Measurements from ENCODE around the gene NUDT3.
"Not testable (repeated sequence)": the region's sequence is repeated elsewhere in the genome, so short reads cannot be mapped to it uniquely, and the experiment has no call there.

NUDT3 gene

DNA sequence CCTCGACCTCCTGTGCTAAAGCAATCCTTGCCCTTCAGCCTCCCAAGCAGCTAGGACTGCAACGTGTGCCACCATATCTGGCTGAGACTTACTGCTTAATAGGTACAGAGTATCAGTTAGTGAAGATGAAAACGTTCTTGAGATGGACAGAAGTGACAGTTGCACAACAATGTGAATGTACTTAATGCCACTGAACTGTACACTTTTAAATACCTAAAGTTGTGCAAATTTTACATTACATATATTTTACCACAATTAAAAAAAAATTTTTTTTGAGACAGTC lies 25.9 kb downstream of the NUDT3 start:
- H3K4me3 ChIP-seq (ENCODE audit: low read depth, low read length): no peak overlapping the region
- H3K36me3 ChIP-seq: peaks cover 6% of the 10 kb centered on the region
- no peaks in the 10 kb centered on the region for H3K4me1 ChIP-seq
- TF ChIP-seq, protein P1, sequence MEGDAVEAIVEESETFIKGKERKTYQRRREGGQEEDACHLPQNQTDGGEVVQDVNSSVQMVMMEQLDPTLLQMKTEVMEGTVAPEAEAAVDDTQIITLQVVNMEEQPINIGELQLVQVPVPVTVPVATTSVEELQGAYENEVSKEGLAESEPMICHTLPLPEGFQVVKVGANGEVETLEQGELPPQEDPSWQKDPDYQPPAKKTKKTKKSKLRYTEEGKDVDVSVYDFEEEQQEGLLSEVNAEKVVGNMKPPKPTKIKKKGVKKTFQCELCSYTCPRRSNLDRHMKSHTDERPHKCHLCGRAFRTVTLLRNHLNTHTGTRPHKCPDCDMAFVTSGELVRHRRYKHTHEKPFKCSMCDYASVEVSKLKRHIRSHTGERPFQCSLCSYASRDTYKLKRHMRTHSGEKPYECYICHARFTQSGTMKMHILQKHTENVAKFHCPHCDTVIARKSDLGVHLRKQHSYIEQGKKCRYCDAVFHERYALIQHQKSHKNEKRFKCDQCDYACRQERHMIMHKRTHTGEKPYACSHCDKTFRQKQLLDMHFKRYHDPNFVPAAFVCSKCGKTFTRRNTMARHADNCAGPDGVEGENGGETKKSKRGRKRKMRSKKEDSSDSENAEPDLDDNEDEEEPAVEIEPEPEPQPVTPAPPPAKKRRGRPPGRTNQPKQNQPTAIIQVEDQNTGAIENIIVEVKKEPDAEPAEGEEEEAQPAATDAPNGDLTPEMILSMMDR (IDR thresholded peaks at IDR 0.05; ENCODE audit: low read depth, low read length): no peak
- DNase-seq: no peak
- H3K9me3 ChIP-seq: no peaks in the 10 kb centered on the region
- H3K27me3 ChIP-seq: no peaks in the 10 kb centered on the region

GRCh38 chr6:34365781-34366638 lies 26.5 kb downstream of the NUDT3 start:
- not testable (repeated sequence) for H3K27me3 ChIP-seq; H3K9me3 ChIP-seq; H3K4me3 ChIP-seq (ENCODE audit: low read depth, low read length); H3K4me1 ChIP-seq; H3K36me3 ChIP-seq; DNase-seq

DNA sequence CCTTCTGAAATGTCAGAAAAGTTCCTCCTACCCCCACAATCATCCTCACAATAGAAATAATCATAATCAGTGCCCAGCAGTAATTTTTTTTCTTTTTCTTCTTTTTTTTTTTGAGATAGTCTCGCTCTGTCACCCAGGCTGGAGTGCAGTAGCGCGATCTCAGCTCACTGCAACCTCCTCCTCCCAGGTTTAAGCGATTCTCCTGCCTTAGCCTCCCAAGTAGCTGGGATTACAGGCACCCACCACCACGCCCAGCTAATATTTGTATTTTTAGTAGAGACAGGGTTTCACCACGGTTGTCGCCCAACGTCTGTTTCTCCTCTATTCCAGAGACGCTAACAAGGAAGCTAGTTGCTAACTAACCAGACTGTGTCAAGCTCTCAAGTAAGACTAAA lies 28.8 kb downstream of the NUDT3 start:
- H3K4me3 ChIP-seq (ENCODE audit: low read depth, low read length); H3K4me1 ChIP-seq; H3K27me3 ChIP-seq; DNase-seq; H3K36me3 ChIP-seq; H3K9me3 ChIP-seq: not testable (repeated sequence)

- Histone ChIP-seq H3K36me3 (no peaks in the 10 kb centered on the region), H3K4me1 (no peaks in the 10 kb centered on the region), H3K4me3 (ENCODE audit: low read depth, low read length) (no peak overlapping the region), H3K9me3 (no peaks in the 10 kb centered on the region), H3K27me3 (no peaks in the 10 kb centered on the region)
- TF ChIP-seq, protein P1 (IDR thresholded peaks at IDR 0.05; ENCODE audit: low read depth, low read length): no peak
- no peak for DNase-seq
Observed at GRCh38 chr6:34362909-34363680, 29.4 kb downstream of the NUDT3 start.

DNA sequence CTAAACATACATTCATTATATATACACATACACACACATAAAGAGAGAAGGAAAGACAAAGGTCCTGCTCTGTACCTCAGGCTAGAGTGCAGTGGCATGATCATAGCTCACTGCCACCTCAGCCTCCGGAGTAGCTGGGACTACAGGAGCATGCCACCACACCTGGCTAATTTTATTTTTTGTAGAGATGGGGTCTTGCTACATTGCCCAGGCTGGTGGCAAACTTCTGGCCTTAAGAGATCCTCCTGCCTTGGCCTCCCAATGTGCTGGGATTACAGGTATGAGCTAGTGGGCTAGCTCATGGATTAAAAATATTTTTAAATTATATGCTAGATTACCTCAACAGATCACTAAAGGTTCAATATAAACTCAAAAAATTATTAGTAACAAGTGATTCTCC lies 30.3 kb downstream of the NUDT3 start:
- no peak overlapping the region for H3K4me3 ChIP-seq (ENCODE audit: low read depth, low read length)
- TF ChIP-seq, protein P1 (IDR thresholded peaks at IDR 0.05; ENCODE audit: low read depth, low read length): no peak
- H3K4me1 ChIP-seq: no peaks in the 10 kb centered on the region
- no peaks in the 10 kb centered on the region for H3K9me3 ChIP-seq
- H3K36me3 ChIP-seq: no peaks in the 10 kb centered on the region
- DNase-seq: no peak
- H3K27me3 ChIP-seq: no peaks in the 10 kb centered on the region

GRCh38 chr6:34360556-34360955 lies 31.9 kb downstream of the NUDT3 start:
- no peaks in the 10 kb centered on the region for H3K27me3 ChIP-seq
- DNase-seq: no peak
- peaks cover 3% of the 10 kb centered on the region; the same call in 1 of the 2 replicates for H3K4me1 ChIP-seq
- no peaks in the 10 kb centered on the region for H3K9me3 ChIP-seq
- TF ChIP-seq, protein P1 (IDR thresholded peaks at IDR 0.05; ENCODE audit: low read depth, low read length): no peak
- H3K4me3 ChIP-seq (ENCODE audit: low read depth, low read length): no peak overlapping the region
- H3K36me3 ChIP-seq: no peaks in the 10 kb centered on the region

Data from BE2C (cell line).